HUES64 (cell line): ENCODE data around the gene EBNA1BP2.
"Not testable (repeated sequence)": the region's sequence is repeated elsewhere in the genome, so short reads cannot be mapped to it uniquely, and the experiment has no call there.

Experiments
- H3K27ac ChIP-seq: 2 replicates; pipeline ENCODE4 v1.7.0; 2013; ENCODE audit warnings: low read depth, low read length, inconsistent platforms
- H3K27me3 ChIP-seq: 2 replicates; pipeline ENCODE4 v1.6.1; 2013; ENCODE audit warnings: mild to moderate bottlenecking, low read length; ENCODE audit not compliant: insufficient read depth
- H3K36me3 ChIP-seq: 2 replicates; pipeline ENCODE4 v1.6.1; 2013; ENCODE audit warnings: mild to moderate bottlenecking, low read length; ENCODE audit not compliant: insufficient read depth
- H3K4me1 ChIP-seq: 2 replicates; pipeline ENCODE4 v1.6.1; 2013; ENCODE audit warnings: mild to moderate bottlenecking, low read length, moderate library complexity; ENCODE audit not compliant: insufficient read depth
- H3K4me3 ChIP-seq: 2 replicates; pipeline ENCODE4 v1.5.1; 2013; ENCODE audit warnings: mild to moderate bottlenecking, low read length, moderate library complexity
- H3K9ac ChIP-seq: 2 replicates; pipeline ENCODE4 v1.6.1; 2013; ENCODE audit warnings: mild to moderate bottlenecking, low read depth, low read length
- H3K9me3 ChIP-seq: 2 replicates; pipeline ENCODE4 v1.6.1; 2013; ENCODE audit warnings: low read depth, low read length; ENCODE audit not compliant: insufficient read depth
- whole genome bisulfite sequencing: fragments of 150-250, 120-280 bp; methylation state at CpG from one replicate; pipeline ENCODE4 v1.1.7; 2013; ENCODE audit warnings: missing lambda C conversion rate; 5-methylcytosine and 5-hydroxymethylcytosine counted together

The EBNA1BP2 gene

DNA sequence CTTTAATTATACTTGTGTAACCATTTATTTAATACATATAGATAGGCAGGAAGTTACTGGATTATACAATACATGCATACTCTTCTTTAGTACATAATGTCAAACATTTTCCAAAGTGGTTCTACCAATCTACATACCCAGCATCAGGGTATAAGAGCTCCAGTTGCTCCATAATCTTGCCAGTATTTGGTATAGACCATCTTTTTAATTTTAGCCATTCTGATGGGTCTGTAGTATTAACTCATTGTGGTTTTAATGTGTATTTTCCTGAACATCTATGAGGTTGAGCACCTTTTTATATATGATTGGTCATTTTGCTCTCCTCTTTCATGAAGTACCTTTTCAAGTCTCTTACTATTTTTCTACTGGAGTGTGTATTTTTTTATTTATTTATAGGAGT lies 32.1 kb downstream of the EBNA1BP2 start:
- Histone ChIP-seq H3K4me1 (peaks cover 6% of the 10 kb centered on the region; the same call in 1 of the 2 replicates), H3K4me3 (no peak overlapping the region), H3K27ac (no peak overlapping the region), H3K27me3 (no peaks in the 10 kb centered on the region), H3K36me3 (peaks cover 2% of the 10 kb centered on the region; the same call in 1 of the 2 replicates), H3K9me3 (peaks cover 11% of the 10 kb centered on the region), H3K9ac (no peak overlapping the region)

DNA sequence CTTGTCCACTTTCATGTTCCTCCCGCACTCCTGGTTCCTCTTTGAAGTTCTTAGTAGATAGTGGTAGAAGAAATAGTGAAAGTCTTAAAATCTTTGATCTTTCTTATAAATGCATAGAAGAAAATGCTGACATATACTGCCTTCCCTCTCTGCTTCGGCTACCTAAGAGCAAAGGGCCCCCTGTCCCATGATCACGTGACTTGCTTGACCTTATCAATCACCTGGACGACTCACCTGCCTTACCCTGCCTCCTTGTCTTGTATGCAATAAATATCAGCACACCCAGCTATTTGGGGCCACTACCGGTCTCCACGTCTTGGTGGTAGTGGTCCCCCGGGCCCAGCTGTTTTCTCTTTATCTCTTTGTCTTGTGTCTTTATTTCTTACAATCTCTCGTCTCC lies 32.8 kb downstream of the EBNA1BP2 start:
- H3K27me3 ChIP-seq, H3K9ac ChIP-seq, H3K4me3 ChIP-seq, H3K4me1 ChIP-seq, H3K27ac ChIP-seq, H3K36me3 ChIP-seq: not testable (repeated sequence)
- H3K9me3 ChIP-seq, result peaks cover 18% of the 10 kb centered on the region
- WGBS, result 95% methylated on average over 8 of the region's 8 CpGs

DNA sequence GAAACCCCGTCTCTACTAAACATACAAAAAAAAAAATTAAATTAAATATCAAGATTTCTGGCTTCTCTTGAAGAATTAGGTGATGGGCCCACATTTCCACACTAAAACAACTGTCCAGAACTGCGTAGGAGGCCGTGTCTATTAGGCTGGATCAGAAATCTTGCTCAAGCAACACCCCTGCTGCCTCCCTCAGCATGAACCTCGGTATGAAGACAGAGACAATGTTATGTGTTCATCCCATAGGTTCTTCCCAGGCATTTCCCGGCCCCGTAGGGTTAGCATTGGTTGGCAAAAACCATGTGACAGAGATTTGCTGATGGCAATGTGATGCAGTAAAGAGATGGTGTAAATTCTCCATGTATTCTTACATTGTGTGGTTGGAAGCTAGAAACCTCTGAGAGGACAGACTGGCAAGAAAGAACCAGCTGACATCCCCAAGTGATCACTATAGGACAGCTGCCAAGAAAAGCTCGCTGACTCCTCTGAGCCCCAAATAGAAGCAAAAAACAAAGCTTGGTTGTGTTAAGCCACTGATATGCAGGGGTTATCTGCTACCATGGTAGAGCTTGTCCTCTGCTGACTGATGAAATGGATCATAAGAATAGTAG lies 34.5 kb downstream of the EBNA1BP2 start:
- Histone ChIP-seq H3K4me1 (no peaks in the 10 kb centered on the region), H3K9me3 (peaks cover 35% of the 10 kb centered on the region), H3K4me3 (no peak overlapping the region), H3K9ac (no peak overlapping the region), H3K36me3 (peaks cover 10% of the 10 kb centered on the region; the same call in 1 of the 2 replicates), H3K27me3 (no peaks in the 10 kb centered on the region), H3K27ac (no peak overlapping the region)
- 94% methylated on average over 7 of the region's 7 CpGs for WGBS

DNA sequence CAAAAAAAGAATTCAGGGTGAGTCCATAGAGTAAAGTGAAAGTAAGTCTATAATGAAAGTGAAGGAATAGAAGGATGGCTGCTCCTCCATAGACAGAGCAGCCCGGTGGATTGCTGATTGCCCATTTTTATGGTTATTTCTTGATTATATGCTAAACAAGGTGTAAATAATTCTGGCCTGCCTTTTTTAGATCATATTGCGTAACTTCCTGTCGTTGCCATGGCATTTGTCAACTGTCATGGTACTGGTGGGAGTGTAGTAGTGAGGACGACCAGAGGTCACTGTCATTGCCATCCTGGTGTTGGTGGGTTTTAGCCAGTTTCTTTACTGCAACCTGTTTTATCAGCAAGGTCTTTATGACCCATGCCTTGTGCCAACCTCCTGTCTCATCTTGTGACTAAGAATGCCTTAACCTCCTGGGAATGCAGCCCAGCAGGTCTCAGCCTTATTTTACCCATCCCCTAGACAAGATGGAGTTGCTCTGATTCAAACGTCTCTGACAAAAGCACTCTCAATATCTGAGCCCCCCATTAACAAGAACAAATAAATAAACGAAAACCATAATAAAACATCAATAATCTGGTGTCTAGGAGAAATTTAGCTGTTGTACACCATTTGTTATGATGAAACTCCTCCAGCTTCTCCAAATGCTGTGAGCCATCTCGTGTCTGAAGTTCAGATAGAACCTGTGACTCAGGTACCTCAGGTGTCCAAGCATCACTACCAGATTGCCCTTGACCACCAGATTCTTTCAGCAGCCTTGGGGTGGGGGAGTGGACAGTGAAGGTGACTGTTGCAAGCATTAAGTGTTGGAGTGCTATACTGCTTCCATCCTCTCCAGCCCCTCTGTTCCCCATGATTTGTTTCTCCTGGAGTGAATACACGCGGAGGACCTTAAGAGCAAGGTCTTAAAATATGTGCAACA lies 36.0 kb downstream of the EBNA1BP2 start:
- H3K4me1 ChIP-seq, result no peaks in the 10 kb centered on the region
- H3K36me3 ChIP-seq, result peaks cover 18% of the 10 kb centered on the region; the same call in 1 of the 2 replicates
- H3K4me3 ChIP-seq, result no peak overlapping the region
- WGBS, result 95% methylated on average over 9 of the region's 9 CpGs
- no peaks in the 10 kb centered on the region for H3K27me3 ChIP-seq
- no peak overlapping the region for H3K9ac ChIP-seq
- H3K9me3 ChIP-seq, result peaks cover 40% of the 10 kb centered on the region
- H3K27ac ChIP-seq, result no peak overlapping the region

DNA sequence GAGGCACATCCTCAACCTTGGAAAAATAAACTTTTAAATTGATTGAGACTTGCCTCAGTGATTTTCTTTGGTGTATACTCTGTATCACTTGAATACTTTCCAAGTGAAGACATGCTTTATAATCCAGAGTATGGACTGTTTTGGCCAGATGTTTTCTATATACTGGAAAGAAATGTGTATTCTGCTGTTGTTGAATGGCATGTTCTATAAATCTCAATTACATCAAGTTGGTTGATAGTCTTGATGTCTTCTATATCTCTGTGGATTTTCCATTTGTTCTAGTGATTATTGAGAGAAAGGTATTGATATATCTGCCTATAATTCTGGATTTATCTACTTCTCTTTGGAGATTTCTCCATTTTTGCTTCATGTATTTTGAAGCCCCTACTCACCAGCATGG lies 37.5 kb downstream of the EBNA1BP2 start:
- Histone ChIP-seq H3K4me3 (no peak overlapping the region), H3K27me3 (no peaks in the 10 kb centered on the region), H3K9me3 (peaks cover 35% of the 10 kb centered on the region), H3K9ac (no peak overlapping the region), H3K4me1 (no peaks in the 10 kb centered on the region), H3K27ac (no peak overlapping the region), H3K36me3 (peaks cover 28% of the 10 kb centered on the region; the same call in 1 of the 2 replicates)

DNA sequence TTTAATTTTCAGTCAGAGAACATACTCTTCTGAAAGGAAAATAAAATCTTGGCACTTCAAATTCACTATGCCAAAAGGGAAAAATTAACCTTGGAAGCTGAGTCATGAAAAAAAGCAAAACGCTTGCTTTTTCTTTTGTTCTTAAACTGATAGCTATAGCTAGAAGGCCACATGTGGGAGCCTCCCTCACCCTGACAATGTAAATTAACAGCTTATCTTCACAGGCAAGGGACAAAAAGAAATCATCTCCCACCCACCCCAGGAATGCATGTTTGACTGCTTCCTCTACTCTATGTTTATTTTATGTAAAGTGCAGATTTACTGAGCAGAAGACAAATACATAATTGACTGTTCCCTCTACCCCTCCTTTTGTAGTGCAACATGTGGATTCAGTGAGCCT lies 38.0 kb downstream of the EBNA1BP2 start:
- Histone ChIP-seq H3K36me3 (peaks cover 28% of the 10 kb centered on the region; the same call in 1 of the 2 replicates), H3K9ac (no peak overlapping the region), H3K4me1 (no peaks in the 10 kb centered on the region), H3K27me3 (no peaks in the 10 kb centered on the region), H3K4me3 (no peak overlapping the region), H3K27ac (no peak overlapping the region), H3K9me3 (peaks cover 35% of the 10 kb centered on the region)
- 88% methylated on average over 1 of the region's 1 CpG for WGBS

DNA sequence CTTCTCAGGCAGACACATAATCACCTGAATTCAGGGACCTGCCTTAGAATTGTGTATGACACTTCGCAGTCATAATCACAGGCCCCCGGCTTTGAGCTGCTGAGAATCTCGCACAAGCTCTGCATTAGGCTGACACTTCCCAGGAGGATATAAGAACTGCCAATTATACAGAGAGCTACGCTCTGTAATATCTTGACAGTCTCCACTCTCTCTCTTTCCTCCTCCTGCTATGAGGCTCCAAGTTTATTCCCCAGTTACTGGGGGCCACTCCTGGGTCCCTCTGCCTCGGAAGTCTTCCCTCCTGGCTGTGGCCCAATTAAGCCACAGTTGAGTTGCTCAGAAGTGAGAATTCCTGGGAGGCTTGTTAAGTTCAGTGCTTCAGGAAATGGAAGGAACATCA lies 42.7 kb downstream of the EBNA1BP2 start:
- no peaks in the 10 kb centered on the region for H3K4me1 ChIP-seq
- H3K4me3 ChIP-seq, result no peak overlapping the region
- no peak overlapping the region for H3K9ac ChIP-seq
- H3K27me3 ChIP-seq, result no peaks in the 10 kb centered on the region
- H3K36me3 ChIP-seq, result peaks cover 21% of the 10 kb centered on the region; the same call in 1 of the 2 replicates
- peaks cover 30% of the 10 kb centered on the region for H3K9me3 ChIP-seq
- no peak overlapping the region for H3K27ac ChIP-seq
- whole genome bisulfite sequencing, result 89% methylated on average over 5 of the region's 5 CpGs

DNA sequence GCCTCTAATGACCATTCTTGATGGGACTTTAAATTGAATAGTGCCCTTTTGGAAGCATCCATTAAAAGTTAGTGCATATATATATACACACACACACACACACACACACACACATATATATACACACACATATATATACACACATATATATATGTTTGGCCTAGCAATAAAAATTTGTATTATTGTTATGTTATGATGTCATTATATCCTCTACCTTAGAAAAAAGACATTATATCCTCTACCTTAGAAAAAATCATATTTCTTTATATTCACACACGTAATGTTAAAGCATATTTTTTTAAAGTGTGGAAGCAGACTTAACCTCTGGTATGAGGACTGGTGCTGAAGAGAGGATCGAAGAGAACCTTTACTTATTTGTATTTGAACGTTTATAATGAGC lies 43.3 kb downstream of the EBNA1BP2 start:
- no peaks in the 10 kb centered on the region for H3K4me1 ChIP-seq
- peaks cover 21% of the 10 kb centered on the region; the same call in 1 of the 2 replicates for H3K36me3 ChIP-seq
- H3K4me3 ChIP-seq, result no peak overlapping the region
- no peak overlapping the region for H3K27ac ChIP-seq
- peaks cover 23% of the 10 kb centered on the region for H3K9me3 ChIP-seq
- WGBS, result 91% methylated on average over 2 of the region's 3 CpGs
- no peaks in the 10 kb centered on the region for H3K27me3 ChIP-seq
- H3K9ac ChIP-seq, result no peak overlapping the region

DNA sequence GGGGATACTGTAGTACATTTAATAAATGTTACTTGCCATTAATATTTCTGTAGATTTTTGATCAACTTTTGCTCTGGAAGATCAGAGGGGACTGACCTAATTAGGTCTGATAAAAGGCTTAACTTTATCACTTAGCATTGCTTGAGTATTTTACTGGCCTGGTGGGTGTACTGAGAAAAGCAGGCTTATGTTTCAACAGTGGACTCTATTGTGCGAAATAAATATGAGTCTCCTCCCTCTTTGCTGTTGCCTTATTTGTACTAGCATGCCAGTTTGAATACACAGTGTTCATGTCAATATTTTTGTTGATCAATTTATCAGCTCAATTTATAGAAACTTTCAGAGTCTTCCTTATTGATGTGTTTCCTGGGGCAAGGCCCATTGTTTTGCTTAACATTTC lies 49.1 kb downstream of the EBNA1BP2 start:
- H3K9ac ChIP-seq, result no peak overlapping the region
- H3K27ac ChIP-seq, result no peak overlapping the region
- no peaks in the 10 kb centered on the region for H3K36me3 ChIP-seq
- peaks cover 9% of the 10 kb centered on the region for H3K9me3 ChIP-seq
- no peak overlapping the region for H3K4me3 ChIP-seq
- peaks cover 4% of the 10 kb centered on the region for H3K4me1 ChIP-seq
- WGBS, result 100% methylated on average over 1 of the region's 1 CpG
- no peaks in the 10 kb centered on the region for H3K27me3 ChIP-seq

DNA sequence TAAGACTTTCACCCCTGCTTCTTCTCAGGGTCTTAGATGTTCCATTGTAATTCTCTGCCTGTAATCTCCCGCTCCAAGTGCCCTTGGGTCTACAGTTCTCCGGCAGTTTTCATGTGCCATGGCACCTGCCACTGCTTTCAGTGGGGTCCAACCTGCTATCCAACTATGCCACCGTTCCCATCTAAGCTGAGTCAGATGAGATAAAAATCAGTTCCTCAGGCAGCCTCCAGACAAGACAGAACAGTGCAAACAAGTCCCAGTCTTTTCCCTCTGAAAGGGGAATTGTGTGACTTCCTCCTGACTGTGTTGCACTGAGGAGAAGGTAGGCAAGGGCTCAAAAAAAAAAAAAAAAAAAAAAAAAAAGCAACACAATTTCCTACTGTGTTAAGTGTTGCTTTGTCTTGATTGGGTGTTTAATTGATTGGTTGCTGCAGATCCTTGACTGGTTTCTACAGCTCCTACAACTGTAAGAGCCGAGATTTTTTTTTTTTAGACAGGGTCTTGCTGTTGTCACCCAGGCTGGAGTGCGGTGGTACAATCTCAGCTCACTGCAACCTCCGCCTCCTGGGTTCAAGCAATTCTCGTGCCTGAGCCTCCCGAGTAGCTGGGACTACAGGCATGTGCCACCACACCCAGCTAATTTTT lies 50.7 kb downstream of the EBNA1BP2 start:
- Histone ChIP-seq H3K9me3 (peaks cover 3% of the 10 kb centered on the region; the same call in 1 of the 2 replicates), H3K27me3 (no peaks in the 10 kb centered on the region), H3K36me3 (no peaks in the 10 kb centered on the region), H3K27ac (0 out of 2 replicates have a peak overlapping the region, but pooled peaks have one; percentile 20), H3K9ac (peak overlapping the region; percentile 89), H3K4me3 (peak overlapping the region; percentile 78), H3K4me1 (peaks cover 4% of the 10 kb centered on the region)
- 89% methylated on average over 8 of the region's 8 CpGs for WGBS
